ENCODE data around the gene PCDH19. TPM values are rescaled to one million over a fixed set of nuclear protein-coding genes. Genes with fewer than 3 reads are reported as not detected.

The PCDH19 gene
- total RNA-seq, 1 donor from 2014 or later: under 0.01 TPM

DNA sequence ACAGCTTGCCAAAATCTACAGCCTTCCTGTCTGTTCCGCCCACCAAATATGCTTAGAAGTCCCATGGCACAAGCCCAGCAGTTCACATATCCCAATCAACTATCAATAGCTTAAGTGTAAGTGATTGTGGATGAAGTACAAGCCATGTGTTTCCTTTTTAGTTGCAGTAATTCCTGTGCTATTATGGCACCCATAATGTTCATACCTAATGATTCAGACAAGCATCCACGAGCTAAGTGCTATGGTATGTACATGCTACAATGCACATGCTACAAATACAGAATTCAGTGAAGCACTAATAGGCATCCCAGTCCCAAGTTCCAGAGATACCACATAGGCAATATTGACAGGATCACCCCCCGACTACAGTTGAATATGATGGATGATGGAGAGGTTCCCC lies 94.5 kb downstream of the PCDH19 start:
- DNase-seq (ENCODE audit: low read depth): no peak

DNA sequence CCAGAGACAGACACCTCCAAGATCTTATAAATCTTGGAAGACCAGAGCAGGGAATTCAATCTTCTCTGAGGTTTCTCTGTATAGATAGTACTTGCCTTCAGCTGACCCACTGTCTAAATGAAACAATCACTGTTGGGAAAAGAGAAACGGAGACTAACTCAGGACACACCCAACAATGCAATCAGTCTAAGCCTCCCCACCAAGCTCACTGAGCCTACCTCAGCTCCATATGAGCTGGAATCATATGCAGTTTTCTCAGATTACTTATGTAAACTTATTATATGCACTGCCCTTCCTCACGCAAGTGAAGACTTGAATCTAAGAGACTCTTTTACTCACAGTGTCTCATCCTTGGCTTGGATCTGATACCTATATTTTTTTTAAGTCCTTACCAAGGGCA lies 110.5 kb downstream of the PCDH19 start:
- no peak for DNase-seq (ENCODE audit: low read depth)

DNA sequence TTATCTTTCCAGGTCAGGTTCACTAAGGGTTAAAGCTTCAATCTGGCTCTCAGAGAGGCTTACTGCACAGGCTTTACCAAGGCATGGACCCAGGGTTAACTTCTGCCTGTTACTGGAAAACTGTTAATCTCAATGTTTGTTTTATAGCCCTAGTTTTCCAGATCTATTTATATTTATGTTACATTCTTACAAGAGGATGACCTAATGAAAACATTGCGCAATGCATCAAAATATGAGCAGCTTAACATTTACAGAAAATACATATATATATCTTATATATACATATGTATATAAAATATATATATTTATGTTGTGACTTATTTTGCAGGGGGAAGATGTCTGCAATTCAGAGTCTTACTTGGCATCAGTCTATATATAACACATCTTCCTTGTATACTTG lies 112.3 kb downstream of the PCDH19 start:
- no peak for DNase-seq (ENCODE audit: low read depth)

DNA sequence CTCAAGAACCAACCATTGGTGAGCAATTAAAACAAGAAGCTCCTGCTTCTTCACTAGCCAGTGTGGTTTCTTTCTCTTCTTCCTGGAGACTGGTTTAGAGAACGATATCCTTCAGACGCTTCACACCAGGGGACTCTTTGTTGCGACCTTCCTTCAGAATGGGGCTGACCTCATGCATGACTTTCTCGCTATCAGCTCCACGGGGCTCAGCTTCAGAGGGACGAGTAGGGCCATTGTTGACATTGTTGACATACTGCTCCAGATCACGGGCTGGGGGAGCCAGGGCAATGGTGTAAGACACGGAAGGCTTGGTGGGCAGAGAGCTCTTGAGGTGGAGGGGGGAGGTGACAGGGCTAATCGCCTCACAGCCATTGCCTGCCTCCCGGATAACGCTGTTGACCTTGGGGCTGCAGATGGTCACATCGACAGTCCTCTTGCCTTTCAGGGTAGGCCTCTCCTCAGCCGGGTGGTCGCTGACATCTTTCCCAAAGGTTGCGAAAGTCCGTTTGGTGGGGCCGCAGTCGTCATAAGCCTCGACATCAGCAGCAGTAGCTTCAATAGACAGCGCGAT lies 113.8 kb downstream of the PCDH19 start:
- no peak for DNase-seq (ENCODE audit: low read depth)

DNA sequence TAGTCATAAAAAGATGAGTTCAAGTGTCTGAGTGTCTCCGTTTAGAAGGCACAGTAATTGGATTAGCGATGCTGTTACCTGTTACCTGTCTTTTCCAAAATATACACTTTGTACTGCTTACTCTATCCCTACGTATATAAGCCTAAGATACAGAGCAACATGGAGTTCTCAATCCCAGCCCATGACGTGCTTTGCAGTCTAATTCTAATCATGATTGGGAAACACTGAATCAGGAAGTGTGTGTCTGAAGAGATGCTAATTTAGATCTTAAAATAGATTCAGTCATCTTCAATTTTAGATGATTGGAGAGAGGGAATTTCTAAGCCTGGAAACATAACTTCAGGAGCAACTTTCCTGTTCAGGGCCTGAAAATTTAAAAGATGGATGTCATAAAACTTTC lies 115.1 kb downstream of the PCDH19 start:
- no peak for DNase-seq (ENCODE audit: low read depth)

DNA sequence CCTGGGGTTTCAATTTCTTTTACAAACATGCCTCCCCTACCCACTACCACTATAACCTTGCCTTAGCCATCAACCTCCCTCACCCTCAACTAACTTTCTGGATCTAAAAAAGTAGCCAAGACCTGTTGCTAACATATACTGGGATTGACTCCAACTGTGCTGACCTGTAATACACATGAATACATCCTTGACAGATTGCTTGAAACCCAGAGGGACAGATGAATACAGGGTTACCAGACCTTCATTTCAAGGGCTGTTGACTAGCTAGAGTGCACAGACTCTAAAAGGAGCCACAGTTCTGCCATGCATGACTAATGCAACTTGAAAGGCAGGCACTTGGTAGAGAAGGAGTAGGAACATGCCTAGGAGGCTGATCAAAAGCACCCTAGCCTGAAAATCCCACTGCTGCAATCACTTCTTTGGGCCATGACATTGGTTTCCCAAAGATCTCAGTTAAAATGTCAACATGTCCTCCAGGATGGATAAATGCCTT lies 121.0 kb downstream of the PCDH19 start:
- DNase-seq (ENCODE audit: low read depth): no peak

DNA sequence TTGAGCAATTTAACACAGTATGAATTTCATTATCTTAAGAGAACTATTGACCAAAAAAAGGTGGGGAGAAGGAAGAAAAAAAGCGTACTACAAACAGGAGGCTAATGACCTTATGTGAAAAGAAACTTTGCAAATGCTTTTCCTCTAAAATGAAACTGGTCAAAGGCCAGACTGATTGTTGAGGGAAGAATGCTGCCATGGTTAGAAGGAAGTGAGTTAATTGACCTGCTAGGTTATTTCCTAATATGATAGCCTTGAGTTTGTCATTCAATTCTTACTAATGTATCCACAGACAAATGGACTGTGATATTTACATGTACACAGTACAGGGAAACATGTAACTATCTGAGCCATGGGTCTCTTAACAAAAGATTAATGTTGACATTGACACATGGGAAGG lies 132.8 kb downstream of the PCDH19 start:
- no peak for DNase-seq (ENCODE audit: low read depth)

DNA sequence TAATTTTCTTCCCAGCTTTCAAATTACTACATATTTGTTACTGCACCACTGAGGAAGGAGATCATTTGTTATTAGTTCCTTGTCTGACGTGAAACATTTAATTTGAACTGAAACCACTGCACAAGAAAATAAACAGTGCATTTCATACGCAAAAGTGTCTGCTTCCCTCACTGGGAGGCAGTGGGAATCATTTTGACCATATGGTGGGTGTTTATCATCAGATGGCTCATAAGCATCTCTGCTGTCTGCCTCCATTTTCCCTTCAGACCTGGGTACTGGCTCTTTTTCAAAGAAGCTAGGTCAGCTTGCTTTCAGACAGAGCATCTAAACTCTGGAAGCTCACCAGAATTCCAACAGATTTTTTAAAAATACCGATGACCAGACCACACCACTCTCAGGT lies 135.2 kb downstream of the PCDH19 start:
- no peak for DNase-seq (ENCODE audit: low read depth)

DNA sequence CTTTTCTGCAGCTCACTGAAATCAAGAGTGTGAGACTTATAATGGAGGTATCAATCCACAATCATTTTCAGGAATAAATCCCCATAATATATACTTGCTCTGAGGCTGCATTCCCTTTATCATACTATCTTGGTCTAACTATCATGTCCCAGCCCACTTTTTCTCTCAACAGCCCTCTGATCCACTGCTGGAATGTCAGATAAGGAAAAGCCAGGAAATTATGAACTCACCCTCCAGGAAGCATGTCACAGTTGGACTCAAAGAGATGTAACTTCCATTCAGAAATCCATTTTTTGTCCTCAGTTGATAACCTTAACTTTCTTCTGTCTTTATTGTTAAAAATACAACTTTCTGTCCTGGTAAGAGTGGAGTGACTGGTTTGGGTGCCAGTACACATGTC lies 144.9 kb downstream of the PCDH19 start:
- no peak for DNase-seq (ENCODE audit: low read depth)

DNA sequence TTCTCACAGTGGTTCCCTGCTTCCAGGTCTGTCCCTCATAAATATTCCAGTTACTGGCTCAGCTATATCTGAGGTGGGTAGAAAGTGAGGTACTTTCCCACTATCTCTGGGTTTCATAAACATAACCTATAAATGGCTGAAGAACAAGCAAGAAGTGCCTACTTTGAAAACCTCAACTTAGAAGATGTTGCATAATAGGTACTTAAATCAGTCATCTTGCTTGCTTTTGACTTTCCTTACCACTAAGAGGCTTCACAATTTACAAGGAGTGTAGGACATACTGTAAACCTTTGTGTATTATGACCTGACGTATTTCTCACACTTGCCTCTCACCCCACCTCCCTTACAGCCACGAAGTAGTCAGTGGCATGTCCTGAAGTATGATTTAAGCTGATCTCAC lies 145.9 kb downstream of the PCDH19 start:
- no peak for DNase-seq (ENCODE audit: low read depth)

DNA sequence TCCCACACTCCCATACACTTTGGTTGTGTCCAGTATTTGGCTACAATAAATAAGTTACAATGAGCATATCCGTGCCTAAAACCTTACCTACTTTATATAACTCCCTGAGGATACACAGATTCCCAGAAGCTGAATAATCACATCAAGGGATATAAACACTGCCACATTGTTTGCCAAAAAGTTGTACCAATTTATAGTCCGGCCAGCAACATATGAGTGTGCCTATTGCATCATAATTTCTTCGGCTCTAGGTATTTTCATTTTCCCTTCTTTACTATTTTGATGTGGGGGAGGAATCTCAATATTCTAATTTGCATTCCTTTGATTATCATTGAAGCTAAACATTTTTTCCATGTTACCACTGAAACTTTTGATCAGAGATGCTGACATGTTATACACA lies 146.4 kb downstream of the PCDH19 start:
- DNase-seq (ENCODE audit: low read depth): no peak

DNA sequence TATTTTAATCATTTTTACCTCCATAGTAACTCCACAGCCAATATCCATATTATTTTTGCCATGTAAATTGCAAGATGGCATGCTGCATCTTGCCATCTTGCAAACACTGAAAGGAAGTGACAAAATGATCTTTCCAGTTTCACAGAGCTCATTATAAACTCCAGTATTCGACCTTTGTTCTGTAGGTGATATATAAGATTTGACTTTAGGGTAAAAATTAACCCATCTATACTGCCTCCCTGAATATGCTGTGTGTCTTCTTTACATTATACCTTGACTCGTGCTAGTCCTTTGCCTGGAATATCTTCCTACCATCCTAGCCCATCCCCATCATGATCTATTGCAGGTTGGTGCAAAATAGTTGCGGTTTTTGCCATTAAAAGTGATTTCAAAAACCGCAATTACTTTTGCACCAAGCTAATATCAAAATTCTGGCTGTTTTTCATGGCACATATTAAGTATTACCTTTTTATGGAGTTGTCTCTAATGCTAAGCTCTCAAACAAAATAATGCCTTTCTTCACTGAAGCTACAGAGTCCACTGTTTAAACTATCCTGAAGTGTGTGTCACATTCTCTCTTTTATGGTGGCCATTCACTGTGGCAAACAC lies 161.1 kb downstream of the PCDH19 start:
- DNase-seq (ENCODE audit: low read depth): no peak

DNA sequence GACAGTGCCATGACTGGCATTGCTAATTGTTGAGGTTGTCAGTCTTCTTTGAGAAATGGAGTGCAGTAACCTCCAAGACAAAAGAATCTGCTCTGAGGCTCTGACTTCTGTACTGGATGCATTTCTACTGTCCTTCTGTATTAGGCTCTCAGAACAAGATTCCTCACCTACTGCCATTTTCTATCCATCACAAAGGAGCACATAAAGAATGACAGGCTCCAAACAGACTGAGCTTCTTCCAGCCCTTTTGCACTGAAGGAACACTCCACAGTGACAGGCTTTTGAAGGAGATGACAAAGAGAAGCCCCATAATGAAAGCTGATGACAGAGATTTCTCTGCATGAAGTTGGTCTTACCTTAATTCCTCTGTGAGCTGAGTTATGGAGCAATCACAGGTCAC lies 162.2 kb downstream of the PCDH19 start:
- DNase-seq (ENCODE audit: low read depth): no peak

DNA sequence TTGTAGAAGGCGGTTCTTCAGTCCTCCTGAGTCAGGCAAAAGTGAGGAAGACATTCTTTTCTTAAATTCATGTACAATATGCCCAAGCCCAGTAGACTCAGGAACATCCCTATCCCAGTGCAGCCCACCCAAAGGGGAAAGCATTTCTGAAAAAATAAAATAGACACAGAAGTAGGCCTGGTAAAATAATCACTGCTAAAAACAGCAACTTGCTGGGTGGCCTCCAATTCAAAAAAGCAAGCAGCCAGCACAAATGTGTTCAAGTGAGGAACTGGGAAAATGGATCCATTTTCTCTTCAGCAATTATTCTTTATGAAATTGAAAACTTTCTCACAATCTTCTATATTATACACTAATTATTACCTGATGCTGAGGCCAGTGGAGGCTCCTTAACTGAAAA lies 165.4 kb downstream of the PCDH19 start:
- DNase-seq (ENCODE audit: low read depth): no peak

Other genes starting within 250 kb of the PCDH19 start
- gene TNMD, start 174.7 kb upstream of the PCDH19 start, total RNA-seq: not detected in 2 replicates
- 28.2 and 29.2 TPM in 2 replicates for gene TSPAN6, start 226.5 kb upstream of the PCDH19 start, total RNA-seq
- gene SRPX2, start 233.9 kb upstream of the PCDH19 start, total RNA-seq: 42.1 and 67.7 TPM in 2 replicates